Measurements from ENCODE around the gene COL4A1.

- TF ChIP-seq CTCF (IDR thresholded peaks at IDR 0.05): no peak
- TF ChIP-seq POLR2A (IDR thresholded peaks at IDR 0.05): no peak
Observed at GRCh38 chr13:110250258-110250891, 56.6 kb downstream of the COL4A1 start.

All from heart left ventricle (tissue), 13 donors.